GM23338 (cell line): ENCODE data around the gene TIMM10.

Experiments used
- CREB1 ChIP-seq: fragments of 250-450 bp; sonication (Bioruptor Pico); IDR thresholded peaks from 2 replicates; pipeline ENCODE4 v1.5.0; 2020; ENCODE audit warnings: low read depth, mild to moderate bottlenecking, moderate library complexity
- EZH2 ChIP-seq: fragments of 200-600 bp; sonication (generic); IDR thresholded peaks from one replicate; pipeline ENCODE4 v1.8.0; 2017; ENCODE audit warnings: antibody characterized with exemption, mild to moderate bottlenecking, low read depth; ENCODE audit not compliant: unreplicated experiment
- EZH2phosphoT487 ChIP-seq: fragments of 200-600 bp; sonication (generic); IDR thresholded peaks from one replicate; pipeline ENCODE4 v1.8.1; 2018; ENCODE audit warnings: antibody characterized with exemption; ENCODE audit not compliant: unreplicated experiment
- JUNB ChIP-seq: IDR thresholded peaks from one replicate; pipeline ENCODE4 v1.6.1; 2016; ENCODE audit warnings: antibody characterized with exemption; ENCODE audit not compliant: unreplicated experiment
- POLR2AphosphoS5 ChIP-seq: IDR thresholded peaks from 2 replicates; pipeline ENCODE4 v1.6.1; 2016; ENCODE audit warnings: antibody characterized with exemption, low read depth
- STAT1 ChIP-seq: IDR thresholded peaks from one replicate; pipeline ENCODE4 v1.6.1; 2016; ENCODE audit warnings: antibody characterized with exemption; ENCODE audit not compliant: unreplicated experiment
- ZNF114 ChIP-seq: fragments of 250-450 bp; sonication (Bioruptor Pico); IDR thresholded peaks from 2 replicates; pipeline ENCODE4 v1.5.0; 2020; ENCODE audit warnings: mild to moderate bottlenecking, moderate library complexity
- TF ChIP-seq, protein P1 (sequence below), 2 experiments: fragments of 200-600 bp in 1 of 2; sonication (generic) in 1 of 2; conservative IDR thresholded peaks; 2 replicates each; pipeline versions ENCODE4 v1.5.1 to v1.6.1; 2016 to 2017; ENCODE audit warnings: antibody characterized with exemption in 2 of 2, low read depth in 2 of 2, mild to moderate bottlenecking in 2 of 2, moderate library complexity in 1 of 2
- TF ChIP-seq, protein P2 (sequence below): IDR thresholded peaks from one replicate; pipeline ENCODE4 v1.6.1; 2018; ENCODE audit warnings: antibody characterized with exemption; ENCODE audit not compliant: unreplicated experiment
- TF ChIP-seq, protein P3 (sequence below): IDR thresholded peaks from 2 replicates; pipeline ENCODE4 v1.6.1; 2016; ENCODE audit warnings: antibody characterized with exemption
- TF ChIP-seq, protein P4 (sequence below): fragments of 250-450 bp; sonication (Bioruptor Pico); IDR thresholded peaks from 2 replicates; pipeline ENCODE4 v1.5.0; 2020; ENCODE audit warnings: mild to moderate bottlenecking, moderate library complexity

DNA sequence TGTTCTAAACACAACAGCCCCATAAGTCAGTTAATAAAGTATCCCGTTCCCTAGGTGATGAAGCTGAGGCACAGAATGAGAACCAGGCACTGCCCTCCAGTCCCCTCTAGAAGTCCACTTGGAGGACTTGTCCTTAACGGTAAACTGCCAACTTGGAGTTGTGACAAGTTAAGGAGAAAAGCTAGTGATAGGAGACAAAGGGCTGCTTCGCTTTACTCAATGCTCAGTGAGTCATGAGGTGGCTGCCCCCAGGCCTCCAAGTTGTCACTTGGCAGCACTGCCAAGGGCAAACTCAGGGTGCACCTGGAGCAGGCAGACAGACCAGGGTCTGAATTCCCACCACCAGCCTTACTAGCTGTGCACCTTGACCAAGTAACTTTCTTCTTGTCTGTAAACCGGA, 28.6 kb downstream of the TIMM10 start:
- TF ChIP-seq, protein P1, sequence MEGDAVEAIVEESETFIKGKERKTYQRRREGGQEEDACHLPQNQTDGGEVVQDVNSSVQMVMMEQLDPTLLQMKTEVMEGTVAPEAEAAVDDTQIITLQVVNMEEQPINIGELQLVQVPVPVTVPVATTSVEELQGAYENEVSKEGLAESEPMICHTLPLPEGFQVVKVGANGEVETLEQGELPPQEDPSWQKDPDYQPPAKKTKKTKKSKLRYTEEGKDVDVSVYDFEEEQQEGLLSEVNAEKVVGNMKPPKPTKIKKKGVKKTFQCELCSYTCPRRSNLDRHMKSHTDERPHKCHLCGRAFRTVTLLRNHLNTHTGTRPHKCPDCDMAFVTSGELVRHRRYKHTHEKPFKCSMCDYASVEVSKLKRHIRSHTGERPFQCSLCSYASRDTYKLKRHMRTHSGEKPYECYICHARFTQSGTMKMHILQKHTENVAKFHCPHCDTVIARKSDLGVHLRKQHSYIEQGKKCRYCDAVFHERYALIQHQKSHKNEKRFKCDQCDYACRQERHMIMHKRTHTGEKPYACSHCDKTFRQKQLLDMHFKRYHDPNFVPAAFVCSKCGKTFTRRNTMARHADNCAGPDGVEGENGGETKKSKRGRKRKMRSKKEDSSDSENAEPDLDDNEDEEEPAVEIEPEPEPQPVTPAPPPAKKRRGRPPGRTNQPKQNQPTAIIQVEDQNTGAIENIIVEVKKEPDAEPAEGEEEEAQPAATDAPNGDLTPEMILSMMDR (conservative IDR thresholded peaks at IDR 0.05; ENCODE audit: low read depth in 2 of 2) = no peak
- TF ChIP-seq JUNB = no peak
- no peak for TF ChIP-seq CREB1 (CRISPR knock-in tag)
- no peak for TF ChIP-seq EZH2
- TF ChIP-seq POLR2AphosphoS5 = no peak
- TF ChIP-seq, protein P2, sequence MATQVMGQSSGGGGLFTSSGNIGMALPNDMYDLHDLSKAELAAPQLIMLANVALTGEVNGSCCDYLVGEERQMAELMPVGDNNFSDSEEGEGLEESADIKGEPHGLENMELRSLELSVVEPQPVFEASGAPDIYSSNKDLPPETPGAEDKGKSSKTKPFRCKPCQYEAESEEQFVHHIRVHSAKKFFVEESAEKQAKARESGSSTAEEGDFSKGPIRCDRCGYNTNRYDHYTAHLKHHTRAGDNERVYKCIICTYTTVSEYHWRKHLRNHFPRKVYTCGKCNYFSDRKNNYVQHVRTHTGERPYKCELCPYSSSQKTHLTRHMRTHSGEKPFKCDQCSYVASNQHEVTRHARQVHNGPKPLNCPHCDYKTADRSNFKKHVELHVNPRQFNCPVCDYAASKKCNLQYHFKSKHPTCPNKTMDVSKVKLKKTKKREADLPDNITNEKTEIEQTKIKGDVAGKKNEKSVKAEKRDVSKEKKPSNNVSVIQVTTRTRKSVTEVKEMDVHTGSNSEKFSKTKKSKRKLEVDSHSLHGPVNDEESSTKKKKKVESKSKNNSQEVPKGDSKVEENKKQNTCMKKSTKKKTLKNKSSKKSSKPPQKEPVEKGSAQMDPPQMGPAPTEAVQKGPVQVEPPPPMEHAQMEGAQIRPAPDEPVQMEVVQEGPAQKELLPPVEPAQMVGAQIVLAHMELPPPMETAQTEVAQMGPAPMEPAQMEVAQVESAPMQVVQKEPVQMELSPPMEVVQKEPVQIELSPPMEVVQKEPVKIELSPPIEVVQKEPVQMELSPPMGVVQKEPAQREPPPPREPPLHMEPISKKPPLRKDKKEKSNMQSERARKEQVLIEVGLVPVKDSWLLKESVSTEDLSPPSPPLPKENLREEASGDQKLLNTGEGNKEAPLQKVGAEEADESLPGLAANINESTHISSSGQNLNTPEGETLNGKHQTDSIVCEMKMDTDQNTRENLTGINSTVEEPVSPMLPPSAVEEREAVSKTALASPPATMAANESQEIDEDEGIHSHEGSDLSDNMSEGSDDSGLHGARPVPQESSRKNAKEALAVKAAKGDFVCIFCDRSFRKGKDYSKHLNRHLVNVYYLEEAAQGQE = no peak
- no peak for TF ChIP-seq EZH2phosphoT487
- TF ChIP-seq STAT1 = no peak
- TF ChIP-seq, protein P3, sequence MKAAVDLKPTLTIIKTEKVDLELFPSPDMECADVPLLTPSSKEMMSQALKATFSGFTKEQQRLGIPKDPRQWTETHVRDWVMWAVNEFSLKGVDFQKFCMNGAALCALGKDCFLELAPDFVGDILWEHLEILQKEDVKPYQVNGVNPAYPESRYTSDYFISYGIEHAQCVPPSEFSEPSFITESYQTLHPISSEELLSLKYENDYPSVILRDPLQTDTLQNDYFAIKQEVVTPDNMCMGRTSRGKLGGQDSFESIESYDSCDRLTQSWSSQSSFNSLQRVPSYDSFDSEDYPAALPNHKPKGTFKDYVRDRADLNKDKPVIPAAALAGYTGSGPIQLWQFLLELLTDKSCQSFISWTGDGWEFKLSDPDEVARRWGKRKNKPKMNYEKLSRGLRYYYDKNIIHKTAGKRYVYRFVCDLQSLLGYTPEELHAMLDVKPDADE = no peak
- TF ChIP-seq ZNF114 = no peak
- TF ChIP-seq, protein P4, sequence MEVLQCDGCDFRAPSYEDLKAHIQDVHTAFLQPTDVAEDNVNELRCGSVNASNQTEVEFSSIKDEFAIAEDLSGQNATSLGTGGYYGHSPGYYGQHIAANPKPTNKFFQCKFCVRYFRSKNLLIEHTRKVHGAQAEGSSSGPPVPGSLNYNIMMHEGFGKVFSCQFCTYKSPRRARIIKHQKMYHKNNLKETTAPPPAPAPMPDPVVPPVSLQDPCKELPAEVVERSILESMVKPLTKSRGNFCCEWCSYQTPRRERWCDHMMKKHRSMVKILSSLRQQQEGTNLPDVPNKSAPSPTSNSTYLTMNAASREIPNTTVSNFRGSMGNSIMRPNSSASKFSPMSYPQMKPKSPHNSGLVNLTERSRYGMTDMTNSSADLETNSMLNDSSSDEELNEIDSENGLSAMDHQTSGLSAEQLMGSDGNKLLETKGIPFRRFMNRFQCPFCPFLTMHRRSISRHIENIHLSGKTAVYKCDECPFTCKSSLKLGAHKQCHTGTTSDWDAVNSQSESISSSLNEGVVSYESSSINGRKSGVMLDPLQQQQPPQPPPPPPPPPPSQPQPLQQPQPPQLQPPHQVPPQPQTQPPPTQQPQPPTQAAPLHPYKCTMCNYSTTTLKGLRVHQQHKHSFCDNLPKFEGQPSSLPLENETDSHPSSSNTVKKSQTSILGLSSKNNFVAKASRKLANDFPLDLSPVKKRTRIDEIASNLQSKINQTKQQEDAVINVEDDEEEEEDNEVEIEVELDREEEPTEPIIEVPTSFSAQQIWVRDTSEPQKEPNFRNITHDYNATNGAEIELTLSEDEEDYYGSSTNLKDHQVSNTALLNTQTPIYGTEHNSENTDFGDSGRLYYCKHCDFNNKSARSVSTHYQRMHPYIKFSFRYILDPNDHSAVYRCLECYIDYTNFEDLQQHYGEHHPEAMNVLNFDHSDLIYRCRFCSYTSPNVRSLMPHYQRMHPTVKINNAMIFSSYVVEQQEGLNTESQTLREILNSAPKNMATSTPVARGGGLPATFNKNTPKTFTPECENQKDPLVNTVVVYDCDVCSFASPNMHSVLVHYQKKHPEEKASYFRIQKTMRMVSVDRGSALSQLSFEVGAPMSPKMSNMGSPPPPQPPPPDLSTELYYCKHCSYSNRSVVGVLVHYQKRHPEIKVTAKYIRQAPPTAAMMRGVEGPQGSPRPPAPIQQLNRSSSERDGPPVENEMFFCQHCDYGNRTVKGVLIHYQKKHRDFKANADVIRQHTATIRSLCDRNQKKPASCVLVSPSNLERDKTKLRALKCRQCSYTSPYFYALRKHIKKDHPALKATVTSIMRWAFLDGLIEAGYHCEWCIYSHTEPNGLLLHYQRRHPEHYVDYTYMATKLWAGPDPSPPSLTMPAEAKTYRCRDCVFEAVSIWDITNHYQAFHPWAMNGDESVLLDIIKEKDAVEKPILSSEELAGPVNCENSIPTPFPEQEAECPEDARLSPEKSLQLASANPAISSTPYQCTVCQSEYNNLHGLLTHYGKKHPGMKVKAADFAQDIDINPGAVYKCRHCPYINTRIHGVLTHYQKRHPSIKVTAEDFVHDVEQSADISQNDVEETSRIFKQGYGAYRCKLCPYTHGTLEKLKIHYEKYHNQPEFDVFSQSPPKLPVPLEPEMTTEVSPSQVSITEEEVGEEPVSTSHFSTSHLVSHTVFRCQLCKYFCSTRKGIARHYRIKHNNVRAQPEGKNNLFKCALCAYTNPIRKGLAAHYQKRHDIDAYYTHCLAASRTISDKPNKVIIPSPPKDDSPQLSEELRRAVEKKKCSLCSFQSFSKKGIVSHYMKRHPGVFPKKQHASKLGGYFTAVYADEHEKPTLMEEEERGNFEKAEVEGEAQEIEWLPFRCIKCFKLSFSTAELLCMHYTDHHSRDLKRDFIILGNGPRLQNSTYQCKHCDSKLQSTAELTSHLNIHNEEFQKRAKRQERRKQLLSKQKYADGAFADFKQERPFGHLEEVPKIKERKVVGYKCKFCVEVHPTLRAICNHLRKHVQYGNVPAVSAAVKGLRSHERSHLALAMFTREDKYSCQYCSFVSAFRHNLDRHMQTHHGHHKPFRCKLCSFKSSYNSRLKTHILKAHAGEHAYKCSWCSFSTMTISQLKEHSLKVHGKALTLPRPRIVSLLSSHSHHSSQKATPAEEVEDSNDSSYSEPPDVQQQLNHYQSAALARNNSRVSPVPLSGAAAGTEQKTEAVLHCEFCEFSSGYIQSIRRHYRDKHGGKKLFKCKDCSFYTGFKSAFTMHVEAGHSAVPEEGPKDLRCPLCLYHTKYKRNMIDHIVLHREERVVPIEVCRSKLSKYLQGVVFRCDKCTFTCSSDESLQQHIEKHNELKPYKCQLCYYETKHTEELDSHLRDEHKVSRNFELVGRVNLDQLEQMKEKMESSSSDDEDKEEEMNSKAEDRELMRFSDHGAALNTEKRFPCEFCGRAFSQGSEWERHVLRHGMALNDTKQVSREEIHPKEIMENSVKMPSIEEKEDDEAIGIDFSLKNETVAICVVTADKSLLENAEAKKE (CRISPR knock-in tag) = no peak
